ENCODE data around the gene DHX34. TPM values are rescaled to one million over a fixed set of nuclear protein-coding genes. Genes with fewer than 3 reads are reported as not detected.
"Not testable (repeated sequence)": the region's sequence is repeated elsewhere in the genome, so short reads cannot be mapped to it uniquely, and the experiment has no call there.

DHX34 gene
- total RNA-seq, 1 donor: 12.7 TPM

- Histone ChIP-seq H3K36me3 (ENCODE audit: insufficient read depth, low read length) (no peaks in the 10 kb centered on the region), H3K4me2 (ENCODE audit: insufficient read depth, low read length) (peak within 1 kb of the TSS; percentile 89), H3K4me3 (ENCODE audit: insufficient read depth, low read length) (peak within 1 kb of the TSS; percentile 73), H3K9me3 (ENCODE audit: low read depth, low read length) (no peaks in the 10 kb centered on the region), H3K27me3 (ENCODE audit: insufficient read depth, low read length) (no peaks in the 10 kb centered on the region), H3K4me1 (ENCODE audit: insufficient read depth, low read length) (peaks cover 13% of the 10 kb centered on the region), H2AFZ (ENCODE audit: low read length) (peak within 1 kb of the TSS; percentile 100), H3K79me2 (ENCODE audit: insufficient read depth, low read length) (no peaks in the 10 kb centered on the region), H3K27ac (ENCODE audit: low read depth, low read length) (peak within 1 kb of the TSS; percentile 75), H4K20me1 (ENCODE audit: insufficient read depth, low read length) (no peaks in the 10 kb centered on the region)
- peak; percentile 86 for DNase-seq (ENCODE audit: insufficient read length, low spot score, missing footprints)
- no peak for TF ChIP-seq CTCF (IDR thresholded peaks at IDR 0.05; ENCODE audit: extremely low read depth, low read depth, low read length)
These were observed 17.1 kb upstream of the DHX34 start, which contains the start of gene C5AR2 for GRCh38 chr19:47331931-47332547. Gene C5AR2, plus strand, starts transcription at chr19:47332175. Its CDS starts 8,625 bp downstream, at chr19:47340800.

- not testable (repeated sequence) for H3K4me1 ChIP-seq (ENCODE audit: insufficient read depth, low read length); H3K27ac ChIP-seq (ENCODE audit: low read depth, low read length); H3K79me2 ChIP-seq (ENCODE audit: insufficient read depth, low read length); H3K4me3 ChIP-seq (ENCODE audit: insufficient read depth, low read length); H3K27me3 ChIP-seq (ENCODE audit: insufficient read depth, low read length); H3K4me2 ChIP-seq (ENCODE audit: insufficient read depth, low read length); DNase-seq (ENCODE audit: insufficient read length, low spot score, missing footprints); H3K9me3 ChIP-seq (ENCODE audit: low read depth, low read length); H4K20me1 ChIP-seq (ENCODE audit: insufficient read depth, low read length); H3K36me3 ChIP-seq (ENCODE audit: insufficient read depth, low read length); H2AFZ ChIP-seq (ENCODE audit: low read length)
These were observed 12.1 kb upstream of the DHX34 start for GRCh38 chr19:47336765-47337718.

GRCh38 chr19:47339196-47339880 lies 9.8 kb upstream of the DHX34 start:
- H3K27ac ChIP-seq (ENCODE audit: low read depth, low read length): no peak overlapping the region
- H3K4me1 ChIP-seq (ENCODE audit: insufficient read depth, low read length): no peaks in the 10 kb centered on the region
- no peak for DNase-seq (ENCODE audit: insufficient read length, low spot score, missing footprints)
- no peak overlapping the region for H3K4me2 ChIP-seq (ENCODE audit: insufficient read depth, low read length)
- H4K20me1 ChIP-seq (ENCODE audit: insufficient read depth, low read length): no peaks in the 10 kb centered on the region
- no peak overlapping the region for H3K4me3 ChIP-seq (ENCODE audit: insufficient read depth, low read length)
- no peaks in the 10 kb centered on the region for H3K9me3 ChIP-seq (ENCODE audit: low read depth, low read length)
- H3K79me2 ChIP-seq (ENCODE audit: insufficient read depth, low read length): no peaks in the 10 kb centered on the region
- no peaks in the 10 kb centered on the region for H3K36me3 ChIP-seq (ENCODE audit: insufficient read depth, low read length)
- H3K27me3 ChIP-seq (ENCODE audit: insufficient read depth, low read length): no peaks in the 10 kb centered on the region
- H2AFZ ChIP-seq (ENCODE audit: low read length): no peak overlapping the region
- no peak for TF ChIP-seq CTCF (IDR thresholded peaks at IDR 0.05; ENCODE audit: extremely low read depth, low read depth, low read length)

GRCh38 chr19:47340477-47341208 lies 8.5 kb upstream of the DHX34 start:
- no peak overlapping the region for H3K27ac ChIP-seq (ENCODE audit: low read depth, low read length)
- no peak overlapping the region for H3K4me3 ChIP-seq (ENCODE audit: insufficient read depth, low read length)
- DNase-seq (ENCODE audit: insufficient read length, low spot score, missing footprints): no peak
- no peaks in the 10 kb centered on the region for H3K9me3 ChIP-seq (ENCODE audit: low read depth, low read length)
- H3K36me3 ChIP-seq (ENCODE audit: insufficient read depth, low read length): no peaks in the 10 kb centered on the region
- H4K20me1 ChIP-seq (ENCODE audit: insufficient read depth, low read length): no peaks in the 10 kb centered on the region
- H3K27me3 ChIP-seq (ENCODE audit: insufficient read depth, low read length): no peaks in the 10 kb centered on the region
- no peaks in the 10 kb centered on the region for H3K4me1 ChIP-seq (ENCODE audit: insufficient read depth, low read length)
- H2AFZ ChIP-seq (ENCODE audit: low read length): no peak overlapping the region
- H3K4me2 ChIP-seq (ENCODE audit: insufficient read depth, low read length): no peak overlapping the region
- H3K79me2 ChIP-seq (ENCODE audit: insufficient read depth, low read length): no peaks in the 10 kb centered on the region
- TF ChIP-seq CTCF (IDR thresholded peaks at IDR 0.05; ENCODE audit: extremely low read depth, low read depth, low read length): no peak
